ENCODE data around the gene FADD.
"Not testable (repeated sequence)": the region's sequence is repeated elsewhere in the genome, so short reads cannot be mapped to it uniquely, and the experiment has no call there.

FADD gene

GRCh38 chr11:70183032-70183431, 20.1 kb upstream of the FADD start:
- no peak for DNase-seq

GRCh38 chr11:70183483-70184176, 19.5 kb upstream of the FADD start:
- no peak for DNase-seq

- DNase-seq = no peak
These were observed 18.7 kb upstream of the FADD start for GRCh38 chr11:70184396-70184795.

GRCh38 chr11:70185348-70186055, 17.6 kb upstream of the FADD start:
- no peak for DNase-seq

GRCh38 chr11:70186420-70186819, 16.7 kb upstream of the FADD start:
- DNase-seq = no peak

- no peak for DNase-seq
These were observed 16.2 kb upstream of the FADD start for GRCh38 chr11:70186936-70187335.

GRCh38 chr11:70187771-70188170, 15.3 kb upstream of the FADD start:
- DNase-seq = no peak

- DNase-seq = no peak
These were observed 13.5 kb upstream of the FADD start for GRCh38 chr11:70189622-70190021.

- DNase-seq = peak; percentile 77
These were observed 11.5 kb upstream of the FADD start for GRCh38 chr11:70191495-70192140.

GRCh38 chr11:70192666-70193410, 10.3 kb upstream of the FADD start:
- DNase-seq = no peak

GRCh38 chr11:70193411-70194292, 9.4 kb upstream of the FADD start:
- no peak for DNase-seq

GRCh38 chr11:70194792-70195791, 8.0 kb upstream of the FADD start:
- DNase-seq = no peak

GRCh38 chr11:70200212-70200844, 2.8 kb upstream of the FADD start:
- DNase-seq = no peak

GRCh38 chr11:70201047-70201446, 2.0 kb upstream of the FADD start:
- DNase-seq = not testable (repeated sequence)

- no peak for DNase-seq
These were observed 924 bp upstream of the FADD start for GRCh38 chr11:70201882-70202861.

- peak; percentile 11 for DNase-seq
These were observed 812 bp downstream of the FADD start for GRCh38 chr11:70203751-70204465.

GRCh38 chr11:70204466-70204799, 1.3 kb downstream of the FADD start:
- no peak for DNase-seq

GRCh38 chr11:70205049-70205725, 2.1 kb downstream of the FADD start:
- DNase-seq = no peak

Measured in NCI-H1092 treated with DMSO at 0.1 percent for 48 hours (cell line).